Measurements from ENCODE around the gene CDKN2B-AS1. TPM values are rescaled to one million over a fixed set of nuclear protein-coding genes. Genes with fewer than 3 reads are reported as not detected.

Gene CDKN2B-AS1
- total and polyA plus RNA-seq, 2 of the 13 experiments (the other 11 are each of a cell fraction or from before 2014, with no cell fraction given): 0.64 to 2.3 TPM

DNA sequence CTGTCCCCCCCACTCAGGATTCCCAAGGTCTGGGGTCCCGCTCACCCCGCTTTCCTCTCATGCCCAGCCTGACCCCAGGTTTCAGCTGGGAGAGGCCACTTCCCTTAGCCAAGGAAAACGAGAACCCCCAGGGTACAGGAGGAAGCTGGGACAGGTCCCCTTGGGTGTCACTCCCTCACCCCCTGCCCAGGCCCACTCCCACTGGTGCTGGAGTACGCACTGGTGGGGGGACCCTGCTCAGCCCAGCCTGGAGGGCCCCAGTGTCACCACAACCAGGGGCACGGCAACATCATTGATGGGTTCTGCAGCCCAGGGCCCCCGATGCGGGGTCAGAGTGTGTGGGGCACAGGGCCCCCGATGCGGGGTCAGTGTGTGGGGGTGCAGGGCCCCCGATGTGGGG lies 159.5 kb downstream of the CDKN2B-AS1 start:
- 84% methylated on average over 4 of the region's 10 CpGs for WGBS (ENCODE audit: low lambda C conversion rate)
- Histone ChIP-seq H3K9me3 (ENCODE audit: low read length) (no peaks in the 10 kb centered on the region), H3K36me3 (replicated peaks in 1 of 2; ENCODE audit: control insufficient read depth in 1 of 2, insufficient read depth in 2 of 2, low read length in 2 of 2) (no peaks in the 10 kb centered on the region), H2AFZ (ENCODE audit: low read length) (no peak overlapping the region), H3K79me2 (ENCODE audit: insufficient read depth, low read length) (no peaks in the 10 kb centered on the region), H3K4me2 (ENCODE audit: low read depth, low read length) (no peak overlapping the region), H4K20me1 (ENCODE audit: insufficient read depth, low read length) (no peaks in the 10 kb centered on the region), H3K27me3 (ENCODE audit: control insufficient read depth in 1 of 2, insufficient read depth in 2 of 2, low read length in 2 of 2) (no peaks in the 10 kb centered on the region), H3K4me3 (replicated peaks in 1 of 3; ENCODE audit: insufficient read depth in 1 of 3, low read depth in 2 of 3, low read length in 3 of 3) (no peak overlapping the region), H3K4me1 (ENCODE audit: insufficient read depth, low read length) (peaks cover 15% of the 10 kb centered on the region), H3K9ac (ENCODE audit: insufficient read depth, low read depth, low read length) (no peak overlapping the region), H3K27ac (ENCODE audit: extremely low read length, insufficient read depth, low read length) (no peak overlapping the region)
- POLR2A ChIA-PET: no interaction called here
- in situ Hi-C loops (cut with HindIII; ENCODE audit: extremely low pct_ligation_motif_present, low pct_unique_long_range_greater_than_20kb): no loop called here
- FAIRE-seq (no peak), DNase-seq (ENCODE audit: low spot score) (no peak), ATAC-seq (no peak)
- intact Hi-C loops (cut with micrococcal nuclease; ENCODE audit: unreplicated experiment): no loop called here
- no TSS peak for BruUV-seq (replicated peaks)
- CTCF ChIA-PET (ENCODE audit: low intra/inter-chr PET ratio, low total read pairs): no interaction called here
- TF ChIP-seq ZIK1 (CRISPR knock-in tag; IDR thresholded peaks at IDR 0.05; ENCODE audit: borderline replicate concordance, low read depth) (no peak), ZNF317 (CRISPR knock-in tag; IDR thresholded peaks at IDR 0.05) (no peak), ATF7 (IDR thresholded peaks at IDR 0.05) (no peak), ATF7 (CRISPR knock-in tag; IDR thresholded peaks at IDR 0.05) (no peak), ATAD3A (CRISPR knock-in tag; IDR thresholded peaks at IDR 0.05) (no peak), ZNF143 (CRISPR knock-in tag; IDR thresholded peaks at IDR 0.05) (no peak), DMAP1 (CRISPR knock-in tag; IDR thresholded peaks at IDR 0.05) (no peak), MLLT10 (CRISPR knock-in tag; IDR thresholded peaks at IDR 0.05) (no peak), TBX3 (IDR thresholded peaks at IDR 0.05; ENCODE audit: borderline replicate concordance) (no peak), SMAD3 (CRISPR knock-in tag; IDR thresholded peaks at IDR 0.05) (no peak), MLXIP (CRISPR knock-in tag; IDR thresholded peaks at IDR 0.05; ENCODE audit: borderline replicate concordance) (no peak), ISL2 (CRISPR knock-in tag; IDR thresholded peaks at IDR 0.05) (no peak), ZNF337 (CRISPR knock-in tag; IDR thresholded peaks at IDR 0.05; ENCODE audit: borderline replicate concordance, low read depth) (no peak), ZFYVE20 (CRISPR knock-in tag; IDR thresholded peaks at IDR 0.05; ENCODE audit: borderline replicate concordance, low read depth) (no peak), ZNF703 (CRISPR knock-in tag; IDR thresholded peaks at IDR 0.05; ENCODE audit: borderline replicate concordance) (no peak)
- TF ChIP-seq, protein P1, sequence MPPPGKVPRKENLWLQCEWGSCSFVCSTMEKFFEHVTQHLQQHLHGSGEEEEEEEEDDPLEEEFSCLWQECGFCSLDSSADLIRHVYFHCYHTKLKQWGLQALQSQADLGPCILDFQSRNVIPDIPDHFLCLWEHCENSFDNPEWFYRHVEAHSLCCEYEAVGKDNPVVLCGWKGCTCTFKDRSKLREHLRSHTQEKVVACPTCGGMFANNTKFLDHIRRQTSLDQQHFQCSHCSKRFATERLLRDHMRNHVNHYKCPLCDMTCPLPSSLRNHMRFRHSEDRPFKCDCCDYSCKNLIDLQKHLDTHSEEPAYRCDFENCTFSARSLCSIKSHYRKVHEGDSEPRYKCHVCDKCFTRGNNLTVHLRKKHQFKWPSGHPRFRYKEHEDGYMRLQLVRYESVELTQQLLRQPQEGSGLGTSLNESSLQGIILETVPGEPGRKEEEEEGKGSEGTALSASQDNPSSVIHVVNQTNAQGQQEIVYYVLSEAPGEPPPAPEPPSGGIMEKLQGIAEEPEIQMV (CRISPR knock-in tag; IDR thresholded peaks at IDR 0.05; ENCODE audit: low read depth): no peak

Measured in HepG2 (cell line).